ENCODE measurements around the gene KCTD13.

Gene KCTD13

GRCh38 chr16:29927070-29927905 lies 1.3 kb upstream of the KCTD13 start:
- peak overlapping the region; percentile 84 to 99 for H3K4me3 ChIP-seq (ENCODE audit: low read depth in 1 of 2, low read length in 1 of 2)
- H3K4me1 ChIP-seq (ENCODE audit: control insufficient read depth in 1 of 2, insufficient read depth in 1 of 2, low read depth in 1 of 2, low read length in 1 of 2) = peaks cover 29 to 39% of the 10 kb centered on the region in 2 experiments
- TF ChIP-seq, protein P1, sequence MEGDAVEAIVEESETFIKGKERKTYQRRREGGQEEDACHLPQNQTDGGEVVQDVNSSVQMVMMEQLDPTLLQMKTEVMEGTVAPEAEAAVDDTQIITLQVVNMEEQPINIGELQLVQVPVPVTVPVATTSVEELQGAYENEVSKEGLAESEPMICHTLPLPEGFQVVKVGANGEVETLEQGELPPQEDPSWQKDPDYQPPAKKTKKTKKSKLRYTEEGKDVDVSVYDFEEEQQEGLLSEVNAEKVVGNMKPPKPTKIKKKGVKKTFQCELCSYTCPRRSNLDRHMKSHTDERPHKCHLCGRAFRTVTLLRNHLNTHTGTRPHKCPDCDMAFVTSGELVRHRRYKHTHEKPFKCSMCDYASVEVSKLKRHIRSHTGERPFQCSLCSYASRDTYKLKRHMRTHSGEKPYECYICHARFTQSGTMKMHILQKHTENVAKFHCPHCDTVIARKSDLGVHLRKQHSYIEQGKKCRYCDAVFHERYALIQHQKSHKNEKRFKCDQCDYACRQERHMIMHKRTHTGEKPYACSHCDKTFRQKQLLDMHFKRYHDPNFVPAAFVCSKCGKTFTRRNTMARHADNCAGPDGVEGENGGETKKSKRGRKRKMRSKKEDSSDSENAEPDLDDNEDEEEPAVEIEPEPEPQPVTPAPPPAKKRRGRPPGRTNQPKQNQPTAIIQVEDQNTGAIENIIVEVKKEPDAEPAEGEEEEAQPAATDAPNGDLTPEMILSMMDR (IDR thresholded peaks at IDR 0.05) = no peak
- H3K9me3 ChIP-seq = no peaks in the 10 kb centered on the region
- H3K27ac ChIP-seq = peak overlapping the region; percentile 83
- no peaks in the 10 kb centered on the region for H3K27me3 ChIP-seq
- H3K36me3 ChIP-seq = peaks cover 13% of the 10 kb centered on the region

DNA sequence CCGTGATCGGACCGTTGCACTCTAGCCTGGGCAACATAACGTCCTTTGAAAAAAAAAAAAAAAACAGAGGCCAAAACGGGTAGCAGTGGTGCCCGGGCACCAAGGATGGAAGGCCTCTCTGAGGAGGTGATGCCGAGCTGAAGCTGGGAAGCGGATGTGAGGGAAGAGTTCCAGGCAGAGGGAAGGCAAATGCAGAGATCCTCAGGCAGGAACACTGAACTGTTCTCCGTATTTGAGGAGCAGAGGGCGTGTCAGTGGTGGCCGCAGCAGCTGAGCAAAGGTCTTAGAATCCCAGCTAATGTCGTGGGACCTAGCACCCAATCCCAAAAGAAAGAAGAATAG lies 656 bp upstream of the KCTD13 start:
- H3K27me3 ChIP-seq = no peaks in the 10 kb centered on the region
- H3K4me3 ChIP-seq (ENCODE audit: low read depth in 1 of 2, low read length in 1 of 2) = peak overlapping the region; percentile 84 to 99
- H3K36me3 ChIP-seq = peaks cover 19% of the 10 kb centered on the region
- TF ChIP-seq, protein P1 (IDR thresholded peaks at IDR 0.05) = no peak
- no peaks in the 10 kb centered on the region for H3K9me3 ChIP-seq
- peaks cover 29 to 39% of the 10 kb centered on the region in 2 experiments for H3K4me1 ChIP-seq (ENCODE audit: control insufficient read depth in 1 of 2, insufficient read depth in 1 of 2, low read depth in 1 of 2, low read length in 1 of 2)
- peak overlapping the region; percentile 83 for H3K27ac ChIP-seq

DNA sequence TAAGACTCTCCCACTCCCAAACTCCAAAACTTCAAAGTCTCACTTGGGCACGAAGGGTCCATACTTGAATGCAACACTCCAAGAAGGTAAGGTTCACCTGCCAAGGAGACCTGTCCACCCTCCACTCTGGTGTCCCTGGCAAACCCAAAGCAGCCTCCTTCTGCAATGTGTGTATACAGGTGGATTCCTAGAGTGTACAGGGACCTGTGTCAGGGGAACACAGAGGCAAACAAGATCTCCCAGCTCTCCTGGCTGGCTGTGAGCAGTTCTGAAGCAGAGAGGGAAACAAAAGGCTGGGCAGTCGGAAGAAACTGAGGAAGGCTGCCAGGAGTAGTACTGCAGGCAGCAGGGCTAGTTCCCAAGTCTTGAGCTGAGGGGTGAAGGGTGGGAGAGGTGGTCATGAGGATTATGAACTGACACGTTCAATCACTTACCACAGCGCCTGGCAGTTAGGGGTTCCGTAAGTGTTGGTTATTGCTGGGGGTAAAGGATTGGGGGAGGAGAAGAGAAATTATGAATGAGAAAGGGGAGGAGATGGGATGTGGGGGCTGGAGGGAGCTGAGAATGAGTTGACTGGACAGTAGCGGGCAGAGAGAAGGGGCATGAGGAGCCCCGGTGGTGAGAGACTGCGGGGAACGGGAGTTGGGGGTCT lies 795 bp downstream of the KCTD13 start:
- Histone ChIP-seq H3K36me3 (peaks cover 34% of the 10 kb centered on the region), H3K4me3 (ENCODE audit: low read depth in 1 of 2, low read length in 1 of 2) (peak overlapping the region; percentile 84 to 99), H3K27me3 (no peaks in the 10 kb centered on the region), H3K9me3 (no peaks in the 10 kb centered on the region), H3K4me1 (ENCODE audit: control insufficient read depth in 1 of 2, insufficient read depth in 1 of 2, low read depth in 1 of 2, low read length in 1 of 2) (peaks cover 29 to 32% of the 10 kb centered on the region in 2 experiments), H3K27ac (peak overlapping the region; percentile 83)
- TF ChIP-seq, protein P1 (IDR thresholded peaks at IDR 0.05) = no peak

DNA sequence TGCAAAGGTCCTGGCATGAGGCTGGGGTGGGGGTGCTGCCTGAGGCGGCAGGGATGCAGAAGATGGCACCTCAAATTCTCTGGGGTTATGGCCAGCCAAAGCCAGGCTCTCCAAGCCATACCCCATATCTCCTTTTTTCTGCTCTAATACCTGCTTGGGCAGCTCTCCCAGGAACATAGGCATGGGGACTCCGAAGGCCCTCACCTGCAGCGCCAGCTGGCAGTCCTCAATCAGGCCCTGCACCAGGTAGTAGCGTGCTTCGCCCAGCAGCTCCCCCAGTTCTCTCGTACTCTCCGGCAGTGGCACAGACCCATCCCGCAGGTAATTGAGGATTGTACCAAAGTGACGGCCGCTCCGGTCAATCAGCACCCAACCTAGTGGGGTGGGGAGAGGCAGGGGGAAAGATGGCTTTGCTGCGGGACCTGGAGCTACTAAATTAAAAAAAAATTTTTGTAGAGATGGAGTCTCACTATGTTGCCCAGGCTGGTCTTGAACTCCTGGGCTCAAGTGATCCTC lies 3.0 kb downstream of the KCTD13 start:
- TF ChIP-seq, protein P1 (IDR thresholded peaks at IDR 0.05) = no peak
- no peaks in the 10 kb centered on the region for H3K9me3 ChIP-seq
- H3K27me3 ChIP-seq = no peaks in the 10 kb centered on the region
- peaks cover 29 to 30% of the 10 kb centered on the region in 2 experiments for H3K4me1 ChIP-seq (ENCODE audit: control insufficient read depth in 1 of 2, insufficient read depth in 1 of 2, low read depth in 1 of 2, low read length in 1 of 2)
- H3K36me3 ChIP-seq = peaks cover 56% of the 10 kb centered on the region
- H3K27ac ChIP-seq = no peak overlapping the region
- H3K4me3 ChIP-seq (ENCODE audit: low read depth in 1 of 2, low read length in 1 of 2) = no peak overlapping the region

DNA sequence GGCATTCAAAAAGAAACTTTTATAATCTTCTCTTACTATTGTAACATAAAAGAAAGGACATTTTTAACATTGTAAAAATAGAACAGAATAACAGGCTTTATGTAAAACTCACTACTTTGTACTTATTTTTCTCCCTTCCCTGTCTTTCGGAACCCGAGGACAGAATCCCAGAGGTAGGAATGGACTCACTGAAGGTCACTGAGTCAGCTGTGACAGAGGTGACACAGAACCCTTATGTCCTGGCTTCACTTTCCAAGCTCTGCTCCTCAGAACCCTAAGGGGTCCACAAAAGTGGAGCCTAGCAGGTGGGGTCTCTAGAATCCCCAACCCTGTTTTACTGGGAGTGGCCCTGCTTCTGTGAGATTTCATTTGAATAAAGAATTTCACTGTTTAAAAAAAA lies 3.7 kb downstream of the KCTD13 start:
- H3K27ac ChIP-seq = no peak overlapping the region
- H3K4me1 ChIP-seq (ENCODE audit: control insufficient read depth in 1 of 2, insufficient read depth in 1 of 2, low read depth in 1 of 2, low read length in 1 of 2) = peaks cover 23% of the 10 kb centered on the region in 2 experiments
- peaks cover 62% of the 10 kb centered on the region for H3K36me3 ChIP-seq
- H3K4me3 ChIP-seq (ENCODE audit: low read depth in 1 of 2, low read length in 1 of 2) = no peak overlapping the region
- no peaks in the 10 kb centered on the region for H3K27me3 ChIP-seq
- no peaks in the 10 kb centered on the region for H3K9me3 ChIP-seq
- TF ChIP-seq, protein P1 (IDR thresholded peaks at IDR 0.05) = no peak

Data from neutrophil (primary cell).